NCI-H510A treated with DMSO at 0.1 percent for 48 hours (cell line): ENCODE results near the gene DLL1.

Source experiments
- DNase-seq: peaks from one replicate; lab custom pipeline; 2025; lab: John Stamatoyannopoulos, UW

The DLL1 gene

DNA sequence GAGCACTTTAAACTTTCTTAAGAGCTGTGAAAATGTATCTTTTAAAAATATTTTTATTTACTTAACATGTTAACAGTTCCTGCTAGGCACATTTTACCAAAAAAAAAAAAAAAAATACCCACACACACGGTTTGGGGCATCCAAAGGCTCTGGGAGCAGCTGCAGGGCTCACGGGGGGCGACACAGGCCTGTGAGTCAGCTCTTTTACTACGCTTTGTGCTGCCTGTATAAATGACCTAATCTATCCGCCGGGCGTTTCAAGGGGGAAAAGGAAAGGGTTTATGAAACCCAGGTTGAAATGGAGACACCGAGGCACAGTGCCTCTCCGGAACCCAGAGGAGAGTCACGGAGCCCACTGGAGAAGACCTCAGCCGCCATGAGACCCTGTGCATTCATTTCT is 40.4 kb downstream of the DLL1 start:
- DNase-seq = no peak

DNA sequence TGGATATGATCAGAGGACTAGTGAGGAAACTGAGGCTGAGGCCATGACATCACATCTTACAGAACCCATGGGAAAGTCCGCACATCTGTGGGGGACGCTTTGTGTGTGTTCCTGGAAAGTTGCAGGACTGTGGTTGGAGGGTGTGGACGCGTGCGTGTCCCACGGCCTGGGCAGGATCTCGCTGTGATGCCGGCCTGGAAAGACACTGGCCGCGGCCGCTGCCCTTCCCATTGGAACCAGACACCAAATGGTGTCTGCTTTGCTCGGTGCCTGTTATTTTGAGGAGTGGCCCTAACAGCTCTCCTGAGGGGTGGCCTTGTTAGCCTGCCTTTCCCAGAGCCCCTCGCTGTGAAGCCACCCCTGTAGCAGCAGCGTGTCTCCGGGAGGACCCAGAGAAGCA is 41.1 kb downstream of the DLL1 start:
- no peak for DNase-seq

DNA sequence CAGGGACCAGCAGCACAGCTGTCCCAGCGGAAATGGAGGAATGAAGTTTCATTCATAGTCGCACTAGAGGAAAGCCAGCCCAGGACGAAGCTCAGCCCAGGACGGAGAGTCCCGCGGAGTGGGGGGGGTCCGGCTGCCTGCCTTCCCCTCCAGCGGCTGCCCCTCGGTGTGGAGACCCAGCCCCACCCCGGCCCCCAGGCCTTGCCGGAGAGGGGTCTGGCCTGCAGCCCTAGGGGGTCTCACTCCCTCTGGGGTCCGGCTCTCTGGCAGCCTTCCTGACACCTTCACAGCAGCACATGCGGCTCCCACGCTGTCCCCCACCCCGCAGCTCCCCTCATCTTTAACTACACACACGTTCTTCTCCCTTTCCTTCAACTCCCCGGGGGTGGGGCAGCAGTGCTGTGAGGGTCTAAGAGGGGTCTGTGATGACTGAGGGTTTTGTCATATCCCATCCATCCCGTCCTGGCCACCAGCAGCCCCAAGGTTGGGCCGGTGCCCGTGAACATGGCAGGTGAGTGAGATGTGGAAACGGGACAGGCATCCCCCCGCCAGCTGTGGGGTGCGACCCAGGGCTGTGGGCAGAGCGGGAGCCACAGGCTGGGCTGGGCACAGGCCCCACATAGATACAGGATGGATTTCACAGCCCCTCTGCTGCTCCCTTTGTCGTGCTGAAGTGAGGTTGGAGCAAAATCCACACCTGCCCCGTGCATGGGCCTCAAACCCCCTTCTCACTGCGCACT is 41.8 kb downstream of the DLL1 start:
- no peak for DNase-seq

DNA sequence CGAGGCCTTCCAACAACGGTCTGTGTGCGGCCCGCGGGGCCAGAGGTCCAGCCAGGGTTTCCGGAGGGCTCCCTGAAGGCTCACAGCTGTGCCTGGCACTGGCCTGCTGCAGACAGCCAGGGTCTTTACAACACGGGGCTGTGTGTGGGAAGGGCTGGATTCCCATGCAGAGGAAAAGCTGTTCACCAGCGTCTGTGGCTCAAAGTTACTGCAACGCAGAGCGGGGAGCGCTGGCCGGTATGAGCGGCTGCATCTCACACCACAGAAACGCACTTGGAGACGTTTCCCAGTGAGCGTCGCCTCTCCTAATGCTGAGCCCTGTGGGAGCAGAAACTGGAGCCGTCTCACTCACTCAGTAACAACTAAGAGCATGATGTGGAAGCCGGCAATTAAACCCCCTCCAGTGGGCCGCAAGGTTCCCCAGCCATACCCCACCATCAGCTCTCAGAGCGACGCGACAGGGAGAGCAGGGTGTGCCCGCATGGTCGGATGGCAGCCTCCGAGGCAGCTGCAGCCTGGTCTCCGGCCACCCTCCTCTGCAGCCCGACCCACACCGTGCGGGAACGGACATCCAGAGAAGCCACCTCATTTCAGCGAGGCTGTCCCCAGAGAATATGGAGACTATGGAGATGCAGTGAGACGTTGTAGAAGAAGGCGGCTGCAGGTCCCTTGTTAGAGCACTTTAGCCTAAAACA is 42.6 kb downstream of the DLL1 start:
- no peak for DNase-seq

DNA sequence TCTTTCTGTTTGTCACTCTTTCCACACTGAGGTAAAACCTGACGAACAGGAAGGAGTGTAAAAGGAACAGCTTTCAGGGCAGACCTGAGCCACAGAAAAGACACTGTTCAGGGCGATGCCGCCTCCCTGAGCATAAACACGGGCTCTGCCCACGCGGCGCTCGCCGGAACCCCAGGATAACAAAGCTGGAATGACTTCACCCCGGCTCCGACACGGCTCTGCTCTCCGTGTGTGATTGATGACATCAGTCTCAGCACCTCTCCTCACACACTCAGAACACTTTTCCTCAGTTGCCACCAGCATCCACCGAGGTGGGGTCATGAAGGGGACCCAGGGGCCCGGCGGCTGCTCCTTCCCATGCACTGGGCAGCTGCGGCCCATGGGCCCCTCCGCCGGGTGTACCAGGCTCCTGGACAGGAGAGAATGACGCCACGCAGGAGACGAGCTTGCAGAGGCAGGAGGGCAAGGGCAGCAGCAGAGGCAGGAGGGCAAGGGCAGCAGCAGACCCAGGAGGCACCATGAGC is 43.6 kb downstream of the DLL1 start:
- DNase-seq = no peak

DNA sequence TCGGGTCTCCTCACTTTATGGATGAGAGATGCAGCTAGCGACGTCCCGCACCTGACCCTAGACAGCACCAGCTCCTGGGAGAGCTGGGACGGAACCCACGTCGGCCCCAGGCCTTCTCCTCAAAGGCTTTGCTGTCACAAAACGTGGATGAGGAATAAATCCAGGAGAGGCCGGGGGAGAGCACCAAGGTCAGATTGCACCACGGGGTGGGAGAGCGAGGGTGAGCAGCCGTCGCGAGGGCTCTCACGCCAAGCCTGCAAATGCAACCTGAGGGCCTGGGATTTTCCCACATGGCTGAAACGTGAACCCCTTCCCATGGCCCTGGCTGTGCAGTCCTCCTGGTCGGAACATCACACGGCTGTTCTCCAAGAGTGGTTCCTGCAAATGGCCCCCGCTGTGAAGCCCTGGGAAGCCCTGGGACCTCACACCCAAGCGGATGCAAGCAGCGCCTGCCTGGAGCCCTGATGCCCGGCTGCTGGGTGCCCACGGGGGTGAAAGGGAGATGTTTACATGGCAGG is 45.3 kb downstream of the DLL1 start:
- DNase-seq = no peak

DNA sequence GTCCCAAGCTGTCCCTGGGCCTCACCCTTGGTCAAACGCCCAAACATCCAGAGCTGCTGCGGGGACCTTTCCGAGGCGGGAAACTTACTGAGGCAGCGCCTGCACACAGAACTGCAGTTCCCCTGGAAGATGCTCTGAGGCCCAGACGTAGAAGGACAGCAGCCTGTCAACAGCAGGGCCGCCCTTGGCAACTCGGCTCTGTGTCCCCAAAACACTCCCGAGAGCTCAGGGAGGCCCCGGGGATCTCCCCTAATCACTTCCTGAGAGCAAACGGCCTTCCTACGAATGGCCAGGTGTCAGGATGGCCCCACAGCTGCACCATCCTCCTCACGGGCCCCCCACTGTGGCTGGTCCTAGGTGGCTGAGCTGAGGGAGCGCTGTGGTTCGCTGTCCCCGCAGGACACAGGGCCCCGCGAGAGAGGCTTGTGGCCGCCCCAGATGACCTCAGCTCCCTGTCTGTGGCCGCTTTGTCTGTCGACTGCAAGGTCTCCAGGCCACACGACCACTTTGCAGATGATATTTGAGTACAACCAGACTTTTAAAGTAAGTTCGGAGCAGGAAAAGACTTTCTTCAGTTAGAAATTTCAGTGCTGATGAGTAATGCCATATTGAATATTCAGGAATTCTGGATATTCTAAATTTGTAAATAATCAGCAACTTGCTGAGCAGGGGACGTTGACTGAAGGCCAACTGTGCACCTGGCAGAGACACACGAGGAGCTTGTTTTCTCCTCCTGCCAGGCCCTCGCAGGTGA is 46.0 kb downstream of the DLL1 start:
- DNase-seq = no peak

DNA sequence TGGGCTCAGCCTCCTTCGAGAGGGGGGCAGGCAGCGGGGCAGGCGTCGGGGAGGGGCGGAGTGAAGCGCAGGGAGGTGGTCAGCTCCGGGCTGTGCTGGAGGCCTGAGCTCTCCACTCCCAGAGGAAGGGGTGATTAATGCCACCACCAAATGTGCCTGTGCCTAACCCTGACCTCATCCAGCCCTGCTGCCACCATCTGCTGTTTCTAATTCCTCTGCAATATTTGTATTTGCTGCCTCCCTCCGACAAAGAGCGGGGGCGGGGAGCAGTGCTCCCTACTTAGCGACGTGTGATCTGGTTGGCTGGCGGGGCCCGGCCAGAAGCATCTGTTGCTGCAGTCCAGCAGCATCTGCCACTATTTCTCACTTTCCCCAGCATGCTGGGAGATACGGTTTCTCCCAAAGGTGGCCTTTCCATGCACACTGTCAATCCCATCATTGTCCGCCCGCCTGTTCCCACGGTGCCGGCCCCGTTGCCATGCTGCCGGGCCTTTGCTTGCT is 47.0 kb downstream of the DLL1 start:
- DNase-seq = peak; percentile 50

DNA sequence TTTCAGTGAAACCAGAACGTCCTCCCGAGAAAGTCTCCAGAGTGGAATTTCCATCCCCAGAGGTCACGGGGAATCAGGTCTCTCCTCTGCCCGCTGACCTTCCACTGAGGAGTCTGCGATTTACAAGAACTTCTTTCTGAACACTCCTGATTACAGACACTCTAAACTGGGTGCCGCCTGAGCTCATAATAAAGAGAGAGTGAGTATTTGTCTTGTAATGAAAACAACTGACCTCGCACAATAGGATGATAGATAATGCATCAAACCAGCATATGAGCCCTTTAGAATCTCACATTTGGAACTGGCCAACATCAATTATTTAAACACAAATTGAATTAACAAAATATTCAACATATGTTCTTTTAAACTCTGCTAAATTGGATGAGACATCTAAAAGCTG is 47.5 kb downstream of the DLL1 start:
- DNase-seq = peak; percentile 37

DNA sequence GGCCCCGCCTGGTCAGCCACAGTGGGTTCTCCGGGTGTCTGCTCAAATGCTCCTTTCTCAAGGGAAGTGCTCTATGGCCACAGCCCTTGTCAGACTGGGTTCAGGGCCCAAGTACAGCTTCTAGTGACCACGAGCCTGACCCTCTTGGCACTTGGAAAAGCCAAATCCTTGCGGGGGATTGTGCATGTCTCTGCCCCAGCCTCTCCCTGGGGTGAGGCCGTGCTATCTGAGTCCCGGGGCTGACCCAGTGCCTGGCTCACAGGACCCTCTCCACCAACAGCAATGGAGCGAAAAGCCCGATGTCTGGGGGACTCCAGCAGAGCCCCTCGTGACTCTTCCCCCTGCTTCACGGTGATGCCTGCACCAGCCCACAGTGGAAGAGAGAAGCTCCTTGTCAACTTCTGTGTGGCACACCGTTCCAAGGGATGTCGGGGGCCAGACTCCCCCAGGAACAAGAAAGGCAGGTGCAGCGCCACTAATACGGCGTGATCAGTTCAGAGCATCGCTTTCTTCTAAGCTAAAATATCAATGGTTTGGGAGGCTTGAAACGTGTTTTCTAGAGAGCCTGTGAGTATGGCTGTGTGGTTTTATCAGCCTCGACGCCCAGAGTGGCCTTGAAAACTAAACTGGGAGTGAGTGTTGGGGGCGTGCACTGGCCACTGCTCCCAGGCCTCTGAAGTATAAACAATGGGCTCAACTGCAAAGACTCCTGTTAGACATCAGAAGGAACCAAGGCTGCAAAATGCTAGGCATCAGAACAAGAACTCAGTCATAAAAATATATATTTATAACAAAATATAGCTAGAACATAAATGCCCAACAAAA is 51.9 kb downstream of the DLL1 start:
- no peak for DNase-seq

DNA sequence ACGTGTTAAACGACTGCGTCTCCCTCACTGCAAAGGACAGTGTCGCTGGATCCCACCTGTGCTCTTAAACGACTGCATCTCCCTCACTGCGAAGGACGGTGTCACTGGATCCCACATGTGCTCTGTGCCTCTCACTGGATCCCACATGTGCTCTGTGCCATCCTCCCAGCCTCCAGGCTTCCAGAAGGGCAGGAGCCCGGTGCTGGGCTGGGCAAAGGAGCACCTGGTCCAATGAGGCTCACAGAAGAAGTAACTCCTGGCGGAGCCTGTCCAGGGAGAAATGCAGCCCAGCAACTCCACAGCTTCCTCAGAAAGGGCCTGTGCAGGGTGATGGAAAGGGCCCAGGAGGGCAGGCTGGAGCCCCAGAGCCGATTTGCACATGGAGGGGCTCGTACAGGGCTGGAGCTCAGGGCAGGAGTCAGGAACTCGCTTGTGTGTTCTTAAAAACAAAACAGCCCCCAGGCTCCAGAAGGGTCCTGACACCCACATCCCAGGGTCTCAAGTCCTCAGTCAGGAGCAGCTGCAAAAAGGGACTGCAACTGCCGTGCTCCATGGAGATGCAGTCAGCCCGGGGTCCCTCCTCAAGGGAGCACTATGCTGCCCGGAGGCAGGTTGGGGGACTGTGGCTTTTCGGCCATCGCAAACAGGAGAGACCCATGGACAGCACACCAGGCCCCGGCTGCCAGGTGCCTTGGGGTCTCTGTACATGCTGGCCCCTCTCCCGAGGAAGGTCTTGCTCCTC is 52.7 kb downstream of the DLL1 start:
- DNase-seq = no peak

DNA sequence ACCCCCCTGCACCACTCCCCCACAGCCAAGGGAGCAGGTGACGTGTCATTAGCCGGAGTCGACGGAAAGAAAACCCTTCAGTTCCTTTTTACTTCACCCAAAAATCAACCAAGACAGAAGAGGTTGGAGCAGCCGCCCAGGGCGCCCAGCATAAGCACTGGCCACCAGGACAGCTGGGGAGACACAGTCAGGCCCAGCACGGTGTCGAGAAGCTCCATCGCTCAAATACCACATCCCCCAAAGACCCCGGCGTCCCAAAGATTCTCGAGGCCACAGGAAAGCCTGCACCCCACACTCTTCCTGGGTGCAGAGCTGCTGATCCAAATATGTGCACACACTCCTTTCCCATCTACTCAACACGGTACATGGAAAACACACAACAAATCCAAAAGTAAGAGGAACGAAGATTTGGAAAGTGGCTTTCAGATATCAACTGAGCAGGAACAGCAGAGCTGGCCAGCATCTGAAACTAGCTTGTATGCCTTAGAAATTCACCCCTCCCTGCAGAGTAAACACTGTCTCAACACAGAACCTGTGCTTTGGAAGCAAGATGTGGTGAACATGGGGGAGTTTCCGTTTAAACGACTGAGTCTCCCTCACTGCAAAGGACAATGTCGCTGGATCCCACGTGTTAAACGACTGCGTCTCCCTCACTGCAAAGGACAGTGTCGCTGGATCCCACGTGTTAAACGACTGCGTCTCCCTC is 54.6 kb downstream of the DLL1 start:
- DNase-seq = no peak

DNA sequence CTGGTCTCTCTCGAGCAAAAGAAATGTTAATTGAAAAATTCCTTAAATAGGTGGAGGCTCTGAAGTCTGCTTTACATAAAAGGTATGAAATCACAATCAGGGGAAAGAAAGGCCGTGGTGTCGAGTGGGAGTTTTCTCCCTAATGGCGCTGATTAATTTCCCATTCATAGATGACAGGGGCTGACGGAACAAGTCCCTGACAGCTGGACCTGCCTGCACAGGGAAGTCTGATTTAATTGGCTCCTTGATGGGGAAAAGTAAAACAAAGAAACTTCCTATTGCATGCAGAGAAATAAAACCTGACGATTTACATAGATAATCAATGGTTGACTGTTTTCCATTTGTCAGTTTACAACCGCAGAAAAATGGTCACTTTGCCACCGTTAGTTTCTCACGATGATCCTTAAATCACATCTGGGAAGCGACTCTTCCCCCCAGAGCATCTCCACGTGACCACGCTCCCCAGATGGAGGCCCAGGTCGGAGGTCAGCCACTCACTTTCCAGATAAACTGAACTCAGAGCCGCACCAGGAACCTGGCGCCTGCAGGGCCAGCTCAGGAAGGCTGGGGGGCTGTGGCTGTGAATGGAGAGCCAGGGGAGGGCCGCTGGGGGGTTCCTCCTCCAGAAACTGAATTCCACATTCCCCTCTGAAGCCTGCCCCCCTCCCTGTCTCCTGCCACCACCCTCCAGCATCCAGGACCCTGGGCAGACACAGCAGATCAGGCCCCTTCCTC is 55.3 kb downstream of the DLL1 start:
- DNase-seq = no peak

DNA sequence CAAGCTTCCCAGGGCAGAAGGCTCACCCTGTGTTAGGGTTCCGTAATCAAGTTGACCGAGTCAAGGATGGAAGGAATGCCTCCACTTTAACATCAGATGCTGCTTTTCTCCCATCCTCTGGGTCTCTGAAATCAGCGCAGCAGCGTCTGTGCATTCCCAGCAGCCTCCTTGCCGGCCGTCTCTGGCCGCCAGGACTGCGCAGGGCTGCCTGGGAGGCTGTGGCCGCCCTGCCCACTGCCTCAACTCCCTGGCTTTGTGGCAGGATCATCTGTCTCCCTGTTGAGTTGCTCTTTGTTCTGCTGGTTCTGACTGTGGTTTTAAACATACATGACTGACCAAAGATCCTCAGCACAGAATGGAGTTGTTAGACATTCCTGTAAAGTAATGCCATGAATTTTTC is 56.5 kb downstream of the DLL1 start:
- DNase-seq = no peak

DNA sequence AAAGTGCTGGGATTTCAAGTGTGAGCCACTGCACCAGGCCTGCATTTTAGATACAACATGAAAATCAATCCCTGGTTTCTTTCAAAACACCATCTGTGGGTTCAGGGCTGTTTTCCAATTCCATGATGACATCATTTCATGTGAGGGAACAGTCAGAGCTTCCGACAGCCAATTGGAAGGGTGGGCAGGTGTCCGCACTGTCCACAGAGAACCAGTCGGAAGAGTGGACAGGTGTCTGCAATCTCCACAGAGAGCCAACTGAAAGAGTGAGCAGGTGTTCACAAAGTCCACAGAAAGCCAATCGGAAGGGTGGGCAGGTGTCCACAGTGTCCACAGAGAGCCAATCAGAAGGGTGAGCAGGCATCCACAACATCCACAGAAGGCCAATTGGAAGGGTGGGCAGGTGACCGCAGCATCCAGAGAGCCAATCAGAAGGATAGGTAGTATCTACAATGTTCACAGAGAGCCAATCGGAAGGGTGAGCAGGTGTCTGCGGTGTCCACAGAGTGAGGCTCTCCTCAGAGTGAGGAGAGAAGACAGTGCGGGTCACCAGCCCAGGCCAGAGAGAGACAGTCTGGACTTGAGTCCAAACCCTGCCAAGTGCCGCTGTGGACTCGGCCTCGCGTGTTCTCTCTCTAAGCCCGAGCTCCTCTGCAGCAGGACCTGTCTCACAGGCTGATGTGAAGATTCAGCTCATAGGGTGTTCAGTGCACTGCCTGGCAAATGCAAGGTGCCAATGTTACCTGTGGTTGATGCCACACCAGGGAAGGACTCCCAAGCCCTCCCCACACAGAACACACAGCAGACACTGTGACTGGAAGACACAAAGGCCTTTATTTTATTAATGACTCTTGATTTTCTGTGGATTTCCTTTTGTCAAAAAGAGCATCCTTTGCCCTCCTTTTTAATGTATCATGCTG is 57.3 kb downstream of the DLL1 start:
- DNase-seq = no peak
